GM18909 (cell line): Measurements from ENCODE around the gene PRKD1.
"Not testable (repeated sequence)": the region's sequence is repeated elsewhere in the genome, so short reads cannot be mapped to it uniquely, and the experiment has no call there.

Experiments
- ATAC-seq: cut with Tn5 transposase; IDR thresholded peaks from one replicate; pipeline ENCODE4 v1.9.1; 2021; ENCODE audit warnings: mild to moderate bottlenecking; ENCODE audit not compliant: unreplicated experiment, poor library complexity

Gene PRKD1

DNA sequence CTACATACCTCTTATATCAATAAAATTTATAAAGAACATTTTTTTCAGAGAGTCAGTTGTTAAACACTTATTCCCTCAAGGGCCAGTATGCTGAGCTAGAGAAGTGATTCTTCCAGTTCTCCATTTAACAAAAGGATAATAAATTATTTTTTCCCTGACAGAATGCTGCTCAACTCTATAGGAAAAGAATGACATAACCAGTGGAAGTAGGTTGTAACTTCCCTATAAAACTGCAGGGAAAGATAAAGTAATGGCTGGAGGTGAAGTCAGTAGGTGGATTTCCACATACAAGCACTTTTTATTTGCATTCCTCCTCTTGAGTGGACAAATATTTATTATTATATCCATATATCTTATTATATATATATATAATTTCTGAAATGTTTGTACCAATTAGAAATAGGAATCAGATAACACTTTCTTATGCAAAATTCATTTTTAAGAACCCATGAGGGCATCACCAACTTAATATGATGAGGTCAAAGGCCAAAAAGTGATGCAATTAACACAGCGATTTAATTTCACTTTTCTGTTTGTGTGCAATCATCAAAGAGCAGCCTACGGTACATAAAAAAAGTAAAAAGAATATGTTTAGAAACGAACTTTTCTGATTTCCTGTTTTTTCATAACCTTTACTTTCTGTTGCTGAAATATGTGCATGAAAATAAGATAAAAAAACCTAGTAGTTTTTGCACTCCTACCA is 175.3 kb downstream of the PRKD1 start:
- ATAC-seq = no peak

DNA sequence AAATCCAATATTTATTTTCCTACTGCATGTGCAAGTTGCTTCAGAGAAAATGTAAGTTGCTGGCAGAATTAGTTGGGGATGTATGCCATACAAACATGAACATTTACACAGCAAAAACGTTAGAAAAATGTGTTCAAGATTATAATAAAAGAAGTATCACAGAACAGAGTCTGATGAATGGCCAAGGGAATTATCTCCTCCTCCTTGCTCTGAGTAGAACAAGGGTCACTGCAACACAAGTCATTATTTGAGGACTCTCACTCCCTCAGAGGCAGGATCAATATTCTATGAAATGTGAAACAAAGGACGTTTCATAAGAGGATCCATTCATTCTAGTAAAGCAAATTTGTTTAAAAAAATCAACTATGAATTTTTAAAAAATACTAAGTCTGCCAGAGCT is 177.8 kb downstream of the PRKD1 start:
- no peak for ATAC-seq

- no peak for ATAC-seq
Observed at GRCh38 chr14:29749327-29749726, 178.3 kb downstream of the PRKD1 start.

- ATAC-seq = no peak
Observed at GRCh38 chr14:29745863-29746262, 181.8 kb downstream of the PRKD1 start.

- ATAC-seq = no peak
Observed at GRCh38 chr14:29743531-29743930, 184.1 kb downstream of the PRKD1 start.

DNA sequence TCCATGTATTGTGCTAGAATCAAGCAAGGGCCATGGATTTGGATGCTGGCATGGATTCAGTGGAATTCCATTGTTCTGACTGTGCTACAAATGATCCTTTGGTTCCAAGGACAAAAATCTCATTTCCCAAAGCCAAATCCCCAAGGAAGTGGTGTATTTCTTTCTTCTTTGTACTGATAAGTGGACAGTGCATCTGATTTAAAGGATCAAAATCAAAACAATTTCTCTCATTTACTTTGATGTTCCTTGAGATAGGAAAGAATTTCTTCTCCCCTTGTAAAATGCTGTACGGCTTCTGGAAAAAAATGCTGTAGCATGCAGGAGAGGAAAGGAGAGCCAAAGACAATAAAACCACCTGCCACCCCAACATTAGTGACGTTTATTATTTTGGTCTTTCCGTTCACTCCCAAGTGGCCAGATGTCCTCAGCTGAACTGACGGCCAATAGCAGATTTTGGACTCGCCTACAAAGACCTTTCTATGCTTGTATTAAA is 185.7 kb downstream of the PRKD1 start:
- no peak for ATAC-seq

DNA sequence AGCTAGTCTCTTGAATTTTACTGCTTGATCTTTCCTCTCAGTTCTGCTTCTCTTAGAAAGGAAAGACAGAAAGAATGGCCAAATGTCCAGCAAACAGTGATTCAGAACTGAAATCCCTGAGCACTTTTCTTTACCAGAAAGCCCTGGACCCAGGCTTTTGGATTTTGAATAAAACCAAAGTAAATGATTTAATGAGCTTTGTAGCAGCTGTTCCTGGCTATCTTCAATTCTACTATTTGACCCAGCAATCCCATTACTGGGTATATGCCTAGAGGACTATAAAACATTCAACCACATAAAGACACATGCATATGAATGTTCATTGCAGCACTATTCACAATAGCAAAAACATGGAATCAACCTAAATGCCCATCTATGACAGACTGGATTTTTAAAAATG is 187.2 kb downstream of the PRKD1 start:
- ATAC-seq = no peak

- ATAC-seq = no peak
Observed at GRCh38 chr14:29738950-29739349, 188.7 kb downstream of the PRKD1 start.

DNA sequence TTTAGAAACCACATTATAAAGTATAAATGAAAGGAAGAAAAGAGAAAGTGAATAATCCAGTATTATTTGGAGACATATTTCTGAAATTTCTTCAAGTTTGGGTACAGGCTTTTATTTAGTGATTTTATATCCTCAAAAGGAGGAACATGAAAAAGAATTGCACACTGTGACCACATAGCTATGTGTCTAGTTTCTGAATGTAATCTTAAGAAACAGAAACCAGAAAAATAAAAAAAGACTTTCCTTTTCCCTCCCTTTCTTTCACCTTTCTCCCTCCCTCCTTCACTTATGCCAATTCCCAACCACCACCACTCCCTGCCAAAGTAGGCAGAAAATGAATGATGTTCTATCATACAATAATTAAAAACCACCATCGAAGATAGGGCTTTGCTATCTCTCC is 189.6 kb downstream of the PRKD1 start:
- no peak for ATAC-seq

DNA sequence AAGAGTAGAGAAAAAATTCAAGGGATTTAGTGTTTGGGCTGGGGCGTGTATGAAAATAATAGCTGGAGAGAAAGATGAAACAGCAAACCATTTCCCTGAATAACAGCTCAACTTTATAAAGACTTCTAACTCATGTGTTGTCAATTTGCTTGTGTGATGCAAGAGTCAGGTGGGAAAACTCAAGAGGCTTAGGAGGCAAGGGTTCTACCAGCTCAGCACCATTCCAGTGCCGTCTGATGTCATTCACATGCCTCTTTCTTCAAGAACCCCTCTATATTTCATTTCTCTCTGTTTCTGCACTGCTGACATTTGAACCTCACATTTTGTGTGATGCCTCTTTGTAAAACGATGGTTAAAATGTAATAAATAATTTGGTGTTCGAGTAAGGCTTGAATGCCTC is 192.2 kb downstream of the PRKD1 start:
- no peak for ATAC-seq

GRCh38 chr14:29734732-29735131 is 192.9 kb downstream of the PRKD1 start:
- no peak for ATAC-seq

DNA sequence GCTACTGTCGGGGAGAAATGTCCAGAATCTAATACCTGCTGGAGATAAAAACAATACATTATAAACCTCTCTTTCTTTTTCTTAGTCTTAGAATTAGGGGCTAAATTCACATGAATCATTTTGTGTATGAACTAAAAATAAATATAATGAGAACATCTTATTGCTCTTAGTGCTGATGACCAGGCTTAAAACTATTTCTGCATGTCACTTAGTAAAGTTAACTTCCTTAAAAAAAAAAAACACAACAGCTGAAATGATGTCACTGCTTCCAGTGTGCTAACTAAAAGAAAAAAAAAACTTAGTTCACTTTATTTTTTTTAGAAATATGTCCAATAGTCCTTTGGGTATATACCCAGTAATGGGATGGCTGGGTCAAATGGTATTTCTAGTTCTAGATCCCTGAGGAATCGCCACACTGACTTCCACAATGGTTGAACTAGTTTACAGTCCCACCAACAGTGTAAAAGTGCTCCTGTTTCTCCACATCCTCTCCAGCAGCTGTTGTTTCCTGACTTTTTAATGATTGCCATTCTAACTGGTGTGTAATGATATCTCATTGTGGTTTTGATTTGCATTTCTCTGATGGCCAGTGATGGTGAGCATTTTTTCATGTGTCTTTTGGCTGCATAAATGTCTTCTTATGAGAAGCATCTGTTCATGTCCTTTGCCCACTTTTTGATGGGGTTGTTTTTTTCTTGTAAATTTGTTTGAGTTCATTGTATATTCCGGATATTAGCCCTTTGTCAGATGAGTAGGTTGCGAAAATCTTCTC is 200.9 kb downstream of the PRKD1 start:
- not testable (repeated sequence) for ATAC-seq

GRCh38 chr14:29724991-29725390 is 202.7 kb downstream of the PRKD1 start:
- ATAC-seq = no peak

- ATAC-seq = no peak
Observed at GRCh38 chr14:29722831-29723230, 204.8 kb downstream of the PRKD1 start.

GRCh38 chr14:29721586-29721985 is 206.1 kb downstream of the PRKD1 start:
- no peak for ATAC-seq

DNA sequence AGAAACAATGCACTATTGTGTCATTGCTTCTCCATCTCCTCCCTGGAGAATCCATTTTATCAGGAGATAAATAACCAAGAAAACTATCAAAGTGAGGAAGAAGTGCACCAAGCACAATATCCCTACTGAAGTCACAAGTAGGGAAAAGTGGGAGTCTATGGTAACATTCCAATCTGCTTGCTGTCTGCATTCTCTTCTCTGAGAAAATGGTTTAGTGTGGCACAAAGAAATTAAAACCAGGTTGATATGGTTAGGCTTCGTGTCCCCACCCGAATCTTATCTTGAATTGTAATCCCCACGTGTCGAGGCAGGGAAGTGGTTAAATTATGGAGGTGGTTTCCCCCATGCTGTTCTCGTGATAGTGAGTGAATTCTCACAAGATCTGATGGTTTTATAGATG is 209.7 kb downstream of the PRKD1 start:
- no peak for ATAC-seq

GRCh38 chr14:29716150-29716549 is 211.5 kb downstream of the PRKD1 start:
- ATAC-seq = no peak

GRCh38 chr14:29712601-29713000 is 215.0 kb downstream of the PRKD1 start:
- ATAC-seq = no peak

DNA sequence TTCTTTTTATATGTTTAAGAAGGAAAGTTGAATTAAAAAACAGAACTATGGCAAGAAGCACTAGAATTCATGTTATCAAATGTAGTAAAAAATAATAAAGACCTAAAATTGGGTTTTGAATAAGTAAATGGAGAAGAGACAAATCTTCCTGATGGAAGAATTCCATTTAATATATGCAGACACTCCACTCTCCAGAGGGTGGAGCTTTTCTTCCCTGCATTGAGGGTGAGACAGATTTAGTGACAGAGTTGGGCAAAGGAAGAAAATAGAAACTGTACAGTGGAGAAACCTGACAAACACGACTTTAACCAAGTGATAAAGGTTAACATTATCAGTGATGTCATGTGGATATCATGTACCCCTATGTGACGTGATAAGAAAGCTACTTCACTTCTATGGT is 217.6 kb downstream of the PRKD1 start:
- no peak for ATAC-seq

DNA sequence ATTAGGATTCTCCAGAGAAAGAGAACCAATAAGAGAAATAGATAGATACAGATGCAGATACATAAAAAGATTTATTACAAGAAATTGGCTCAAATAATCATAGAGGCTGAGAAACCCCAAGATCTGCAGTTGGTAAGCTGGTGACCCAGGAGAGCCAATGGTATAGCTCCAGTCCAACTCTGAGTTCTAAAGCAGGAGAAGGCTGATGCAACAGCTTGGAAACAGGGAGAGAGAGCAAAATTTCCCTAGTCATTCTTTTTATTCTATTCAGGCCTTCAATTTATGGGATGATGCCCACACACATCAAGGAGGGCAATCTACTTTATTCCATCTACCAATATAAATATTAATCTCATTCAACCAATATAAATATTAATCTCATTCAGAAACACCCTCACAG is 218.2 kb downstream of the PRKD1 start:
- ATAC-seq = no peak

DNA sequence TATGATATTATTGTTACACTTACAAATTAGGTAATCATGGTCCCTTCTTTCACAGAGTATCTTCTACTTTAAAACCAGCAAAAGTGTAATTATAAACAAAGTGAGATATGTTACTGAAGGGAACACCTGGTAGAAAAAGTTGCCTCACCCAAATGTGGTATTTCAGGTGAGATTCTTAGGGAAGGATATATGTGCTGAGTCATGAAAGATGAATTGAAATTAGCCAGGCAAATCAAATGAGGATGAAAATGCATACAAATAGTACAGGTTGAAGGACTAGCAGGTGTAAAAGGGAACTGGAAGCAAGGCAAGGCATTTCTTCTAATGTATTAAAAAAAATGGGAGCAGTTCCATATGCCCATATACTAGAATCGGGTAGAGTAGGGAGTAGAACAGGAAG is 220.9 kb downstream of the PRKD1 start:
- ATAC-seq = no peak

GRCh38 chr14:29705801-29706200 is 221.8 kb downstream of the PRKD1 start:
- ATAC-seq = no peak
